ENCODE data around the gene ZNF770.
A peak's percentile ranks its signal among the peaks of the same experiment; 100 is the strongest.

The ZNF770 gene

DNA sequence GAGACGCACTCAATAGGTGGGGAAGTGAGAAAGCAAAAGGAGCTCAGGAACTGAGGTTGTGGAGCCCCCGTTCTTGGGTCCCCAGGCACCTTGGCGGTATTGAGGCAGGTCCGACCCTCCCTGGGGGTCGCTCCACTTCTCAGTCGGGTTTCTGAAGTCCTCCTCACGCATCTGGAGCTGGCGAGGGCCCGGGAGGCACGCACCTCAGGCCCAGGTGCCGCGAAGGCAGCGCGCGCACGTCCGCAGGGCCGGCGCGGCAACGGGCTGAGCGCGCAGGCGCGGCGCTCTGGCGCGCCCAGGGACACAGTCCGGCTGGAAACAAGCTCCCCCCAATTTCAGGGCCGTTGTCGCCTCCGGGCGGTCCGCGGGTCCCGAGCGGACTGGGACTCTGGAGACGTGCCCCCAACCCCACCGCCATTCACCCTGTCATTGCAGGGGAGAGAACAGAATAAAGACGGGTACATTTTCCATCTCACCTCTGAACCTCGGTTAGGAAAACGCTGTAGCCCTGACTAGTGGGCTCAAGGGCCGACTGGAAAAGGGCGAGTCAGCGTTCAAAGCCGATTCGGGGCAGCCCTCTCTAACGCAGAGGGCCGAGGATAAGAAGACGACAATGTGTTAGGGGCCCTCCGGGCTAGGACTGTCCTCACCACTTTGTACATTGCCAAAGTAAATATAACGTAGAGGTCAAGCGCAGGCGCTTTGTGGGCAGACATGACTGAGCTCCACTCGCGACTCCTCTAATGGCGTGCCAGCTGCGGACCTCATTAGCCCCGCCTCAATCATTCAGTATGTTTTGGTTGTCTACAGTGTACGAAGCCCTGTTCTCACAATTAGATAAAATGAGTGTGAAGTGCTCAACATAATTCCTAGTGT, at the start of gene ZNF770:
Gene ZNF770 (minus strand): TSS at position 261 of the 876 bp plus-strand sequence. CDS start 4,853 bp downstream, outside the sequence.
- peak; percentile 82 for DNase-seq (ENCODE audit: low spot score)

GRCh38 chr15:35028235-35028984, 40.3 kb upstream of the ZNF770 start:
- no peak for DNase-seq (ENCODE audit: low spot score)

- no peak for DNase-seq (ENCODE audit: low spot score)
Observed at GRCh38 chr15:35023804-35024203, 35.7 kb upstream of the ZNF770 start.

- DNase-seq (ENCODE audit: low spot score): no peak
Observed at GRCh38 chr15:35020974-35021373, 32.9 kb upstream of the ZNF770 start.

GRCh38 chr15:35019404-35020327, 31.6 kb upstream of the ZNF770 start:
- no peak for DNase-seq (ENCODE audit: low spot score)

GRCh38 chr15:35014241-35014640, 26.2 kb upstream of the ZNF770 start:
- no peak for DNase-seq (ENCODE audit: low spot score)

DNA sequence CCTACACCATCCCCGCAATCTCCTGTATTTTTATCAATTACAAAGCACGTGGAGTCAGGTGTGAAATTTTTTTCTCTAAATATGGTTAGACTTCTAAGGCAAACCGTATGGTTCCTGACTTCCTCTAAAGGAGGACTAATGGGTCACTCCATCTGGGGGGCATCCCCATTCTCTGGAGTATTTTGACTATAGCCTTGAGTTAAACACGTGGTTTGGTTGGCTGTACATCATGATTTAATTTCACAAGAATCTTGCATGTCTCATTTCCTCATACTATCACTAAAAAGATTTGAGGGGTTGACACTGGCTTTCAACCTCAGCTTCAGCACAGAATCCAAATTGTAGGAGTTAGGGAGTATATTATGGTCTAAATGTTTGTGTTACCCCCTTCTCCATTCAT, 25.3 kb upstream of the ZNF770 start:
- no peak for DNase-seq (ENCODE audit: low spot score)

- DNase-seq (ENCODE audit: low spot score): no peak
Observed at GRCh38 chr15:35007397-35007796, 19.3 kb upstream of the ZNF770 start.

GRCh38 chr15:35005933-35006332, 17.8 kb upstream of the ZNF770 start:
- DNase-seq (ENCODE audit: low spot score): no peak

DNA sequence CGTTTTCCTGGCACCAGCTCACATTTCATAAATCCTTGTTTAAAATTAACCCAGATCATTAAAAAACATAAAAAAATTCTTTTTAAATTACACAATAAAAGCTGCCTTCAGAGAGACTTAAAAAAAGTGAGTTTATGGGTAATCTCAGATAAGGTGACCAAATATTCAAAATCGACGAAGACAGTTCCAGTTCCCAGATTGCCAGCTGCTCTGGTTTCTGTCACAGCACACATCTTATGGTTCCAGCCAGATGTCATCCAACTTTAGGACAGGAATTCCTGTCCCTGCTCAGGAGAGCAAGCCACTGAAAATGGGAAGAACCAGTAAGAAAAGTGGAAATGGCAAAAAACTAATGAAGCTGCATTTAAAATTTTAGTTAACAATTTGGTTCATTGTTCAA, 15.8 kb upstream of the ZNF770 start:
- DNase-seq (ENCODE audit: low spot score): no peak

GRCh38 chr15:35000511-35000910, 12.4 kb upstream of the ZNF770 start:
- no peak for DNase-seq (ENCODE audit: low spot score)

- DNase-seq (ENCODE audit: low spot score): no peak
Observed at GRCh38 chr15:34999906-35000305, 11.8 kb upstream of the ZNF770 start.

DNA sequence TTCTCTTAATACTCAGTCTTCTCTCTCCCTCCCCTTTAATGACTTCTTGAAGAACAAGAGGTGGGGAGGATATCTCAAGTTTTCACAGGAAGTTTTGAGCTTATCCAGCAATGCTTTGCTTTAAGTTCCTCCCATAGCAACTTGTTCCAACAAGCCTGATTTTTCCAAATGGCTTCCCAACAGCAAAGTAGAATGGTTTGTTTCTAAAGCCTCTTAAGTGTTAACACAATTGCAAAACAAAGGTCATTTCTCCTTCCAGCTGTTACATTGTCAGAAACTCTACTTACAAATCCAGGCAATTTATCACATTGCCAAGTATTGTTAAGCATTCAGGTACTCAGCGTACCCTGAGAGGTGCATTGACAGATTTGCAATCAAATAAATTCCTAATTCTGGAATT, 6.8 kb upstream of the ZNF770 start:
- DNase-seq (ENCODE audit: low spot score): no peak

- no peak for DNase-seq (ENCODE audit: low spot score)
Observed at GRCh38 chr15:34993877-34994276, 5.8 kb upstream of the ZNF770 start.

GRCh38 chr15:34993412-34993811, 5.3 kb upstream of the ZNF770 start:
- no peak for DNase-seq (ENCODE audit: low spot score)

DNA sequence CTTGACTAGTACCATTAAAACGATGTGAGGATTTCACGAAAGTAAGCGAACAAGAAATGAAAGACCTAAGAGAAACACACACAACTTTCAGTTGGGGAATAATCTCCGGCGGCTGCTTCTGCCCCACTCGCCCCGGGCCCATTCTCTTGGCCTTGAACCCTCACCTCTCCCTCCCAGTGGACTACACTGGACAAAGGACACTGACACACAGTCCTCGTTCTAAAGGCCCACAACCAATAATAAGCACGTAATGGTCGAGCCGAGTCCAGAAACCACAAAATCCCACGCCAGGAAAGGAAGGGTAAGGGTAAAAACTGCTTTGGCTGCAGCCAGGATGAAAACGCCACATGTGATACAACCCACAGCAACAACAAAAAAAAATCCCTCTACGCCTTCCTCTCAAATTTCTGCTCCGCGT, 469 bp downstream of the ZNF770 start:
- no peak for DNase-seq (ENCODE audit: low spot score)

- peak; percentile 11 for DNase-seq (ENCODE audit: low spot score)
Observed at GRCh38 chr15:34986771-34987480, 1.2 kb downstream of the ZNF770 start.

DNA sequence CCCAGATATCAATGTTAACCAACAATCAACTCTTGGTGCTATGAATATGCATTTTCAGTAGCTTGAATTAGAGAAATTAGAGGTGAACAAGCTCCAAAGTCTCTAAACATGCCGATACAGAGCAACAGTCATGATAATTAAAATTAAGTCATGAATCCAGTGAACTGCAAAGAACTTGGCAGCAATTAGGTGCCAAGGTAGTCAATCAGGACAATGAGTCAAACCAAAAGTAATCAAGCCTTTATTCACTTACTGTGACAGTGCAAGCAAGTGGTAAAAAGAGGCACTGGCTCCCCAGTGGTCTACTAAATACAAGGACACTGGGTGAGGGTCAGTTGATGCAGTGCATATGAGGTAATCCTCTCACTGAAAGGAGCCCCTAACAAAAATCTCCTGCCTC, 1.8 kb downstream of the ZNF770 start:
- DNase-seq (ENCODE audit: low spot score): no peak

DNA sequence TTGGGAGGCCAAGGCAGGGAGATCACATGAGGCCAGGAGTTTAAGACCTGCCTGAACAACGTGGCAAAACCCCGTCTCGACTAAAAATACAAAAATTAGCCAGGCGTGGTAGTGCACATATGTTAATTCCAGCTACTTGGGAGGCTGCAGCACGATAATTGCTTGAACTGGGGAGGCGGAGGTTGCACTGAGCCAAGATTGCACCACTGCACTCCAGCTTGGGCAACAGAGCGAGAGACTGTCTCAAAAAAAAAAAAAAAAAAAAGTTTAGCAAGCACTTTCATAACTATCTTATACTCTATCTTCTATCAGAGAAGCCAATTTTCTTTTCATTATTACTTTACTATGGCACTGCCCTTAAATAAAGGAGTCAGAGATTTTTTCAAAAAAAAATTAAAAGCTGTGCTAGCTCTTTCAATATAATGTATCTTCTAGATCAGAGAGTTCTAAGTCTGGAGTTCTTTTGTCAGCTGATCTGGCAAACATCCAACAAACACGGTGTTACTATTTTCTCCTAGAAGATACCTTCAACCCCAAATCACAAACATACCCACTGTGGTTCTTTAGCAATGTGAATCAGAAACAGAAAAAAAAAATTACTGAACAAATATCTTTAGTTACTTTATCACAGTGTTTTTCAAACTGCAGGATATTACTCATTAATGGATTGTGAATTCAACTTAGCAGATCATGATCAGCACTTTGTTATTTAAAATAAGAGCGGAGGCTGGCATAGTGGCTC, 3.0 kb downstream of the ZNF770 start:
- no peak for DNase-seq (ENCODE audit: low spot score)

DNA sequence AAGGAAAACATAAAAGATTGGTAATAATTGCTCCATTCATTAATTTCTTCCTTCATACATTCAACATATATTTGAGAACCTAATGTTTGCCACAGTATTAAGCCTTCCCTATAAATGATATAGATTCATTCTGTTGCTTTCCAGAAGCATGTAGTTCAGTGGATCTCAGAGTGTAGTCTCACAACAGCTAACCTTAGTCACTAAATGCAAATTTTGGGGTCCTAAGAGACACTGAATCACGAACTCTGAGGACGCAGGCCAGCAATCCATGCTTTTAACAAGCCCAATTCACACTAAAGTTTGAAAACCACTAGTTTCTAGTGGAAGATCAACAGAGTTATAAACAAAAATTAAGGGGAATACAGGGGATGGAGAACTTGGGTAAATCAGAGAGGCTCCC, 11.3 kb downstream of the ZNF770 start:
- DNase-seq (ENCODE audit: low spot score): no peak

DNA sequence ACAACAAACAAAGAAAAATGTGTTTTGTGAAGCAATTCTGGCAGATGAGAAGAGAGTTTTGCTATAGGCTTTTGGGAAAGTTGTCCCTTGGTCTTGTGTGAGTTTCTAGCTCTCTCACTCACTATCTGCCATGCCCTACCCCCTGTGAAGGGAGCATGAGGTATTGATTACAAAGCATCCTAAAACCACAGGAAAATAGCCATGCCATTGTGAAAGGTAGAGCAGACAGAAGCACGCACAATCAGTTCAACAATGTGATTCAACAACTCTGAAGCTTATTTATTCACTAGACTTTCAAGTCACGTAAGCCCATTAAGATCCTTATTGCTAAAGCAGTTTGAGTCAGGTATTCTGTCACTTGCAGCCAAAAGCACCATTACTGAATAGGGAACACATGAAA, 12.0 kb downstream of the ZNF770 start:
- no peak for DNase-seq (ENCODE audit: low spot score)

Measured in hematopoietic multipotent progenitor cell treated with erythropoietin and hydrocortisone succinate and interleukin-3 and kit ligand, for 15 days (in vitro differentiated cells).